ENCODE results near the gene TENM4.

The TENM4 gene

GRCh38 chr11:78797559-78797958 lies 643.3 kb downstream of the TENM4 start:
- Mint-ChIP-seq H3K36me3 (ENCODE audit: low read depth) (peaks cover 65% of the 10 kb centered on the region), H3K27ac (peak overlapping the region; percentile 75), H3K9me3 (no peaks in the 10 kb centered on the region), H3K4me3 (no peak overlapping the region), H3K4me1 (peaks cover 81% of the 10 kb centered on the region), H3K27me3 (ENCODE audit: low read depth, poor library complexity) (peaks cover 7% of the 10 kb centered on the region)
- TF ChIP-seq, protein P1, sequence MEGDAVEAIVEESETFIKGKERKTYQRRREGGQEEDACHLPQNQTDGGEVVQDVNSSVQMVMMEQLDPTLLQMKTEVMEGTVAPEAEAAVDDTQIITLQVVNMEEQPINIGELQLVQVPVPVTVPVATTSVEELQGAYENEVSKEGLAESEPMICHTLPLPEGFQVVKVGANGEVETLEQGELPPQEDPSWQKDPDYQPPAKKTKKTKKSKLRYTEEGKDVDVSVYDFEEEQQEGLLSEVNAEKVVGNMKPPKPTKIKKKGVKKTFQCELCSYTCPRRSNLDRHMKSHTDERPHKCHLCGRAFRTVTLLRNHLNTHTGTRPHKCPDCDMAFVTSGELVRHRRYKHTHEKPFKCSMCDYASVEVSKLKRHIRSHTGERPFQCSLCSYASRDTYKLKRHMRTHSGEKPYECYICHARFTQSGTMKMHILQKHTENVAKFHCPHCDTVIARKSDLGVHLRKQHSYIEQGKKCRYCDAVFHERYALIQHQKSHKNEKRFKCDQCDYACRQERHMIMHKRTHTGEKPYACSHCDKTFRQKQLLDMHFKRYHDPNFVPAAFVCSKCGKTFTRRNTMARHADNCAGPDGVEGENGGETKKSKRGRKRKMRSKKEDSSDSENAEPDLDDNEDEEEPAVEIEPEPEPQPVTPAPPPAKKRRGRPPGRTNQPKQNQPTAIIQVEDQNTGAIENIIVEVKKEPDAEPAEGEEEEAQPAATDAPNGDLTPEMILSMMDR (IDR thresholded peaks at IDR 0.05): no peak
- DNase-seq: no peak

- TF ChIP-seq, protein P1 (IDR thresholded peaks at IDR 0.05): no peak
- Mint-ChIP-seq H3K36me3 (ENCODE audit: low read depth) (peaks cover 68% of the 10 kb centered on the region), H3K9me3 (no peaks in the 10 kb centered on the region), H3K27ac (peak overlapping the region; percentile 94), H3K4me1 (peaks cover 75% of the 10 kb centered on the region), H3K4me3 (peak overlapping the region; percentile 12), H3K27me3 (ENCODE audit: low read depth, poor library complexity) (peaks cover 7% of the 10 kb centered on the region)
- DNase-seq: no peak
Observed at GRCh38 chr11:78796956-78797355, 643.9 kb downstream of the TENM4 start.

- peaks cover 76% of the 10 kb centered on the region for H3K36me3 Mint-ChIP-seq (ENCODE audit: low read depth)
- no peak overlapping the region for H3K4me3 Mint-ChIP-seq
- peaks cover 7% of the 10 kb centered on the region for H3K27me3 Mint-ChIP-seq (ENCODE audit: low read depth, poor library complexity)
- peaks cover 67% of the 10 kb centered on the region for H3K4me1 Mint-ChIP-seq
- DNase-seq: peak; percentile 20
- H3K9me3 Mint-ChIP-seq: no peaks in the 10 kb centered on the region
- H3K27ac Mint-ChIP-seq: peak overlapping the region; percentile 91
- TF ChIP-seq, protein P1 (IDR thresholded peaks at IDR 0.05): no peak
Observed at GRCh38 chr11:78795621-78796261, 645.1 kb downstream of the TENM4 start.

- Mint-ChIP-seq H3K36me3 (ENCODE audit: low read depth) (peaks cover 76% of the 10 kb centered on the region), H3K9me3 (no peaks in the 10 kb centered on the region)
Observed at GRCh38 chr11:78791964-78792363, 648.9 kb downstream of the TENM4 start.

GRCh38 chr11:78791254-78791653 lies 649.6 kb downstream of the TENM4 start:
- no peak overlapping the region for H3K4me3 Mint-ChIP-seq
- H3K4me1 Mint-ChIP-seq: peaks cover 56% of the 10 kb centered on the region
- H3K27ac Mint-ChIP-seq: peak overlapping the region; percentile 39
- peaks cover 11% of the 10 kb centered on the region for H3K27me3 Mint-ChIP-seq (ENCODE audit: low read depth, poor library complexity)
- peaks cover 75% of the 10 kb centered on the region for H3K36me3 Mint-ChIP-seq (ENCODE audit: low read depth)
- DNase-seq: no peak
- TF ChIP-seq, protein P1 (IDR thresholded peaks at IDR 0.05): no peak
- no peaks in the 10 kb centered on the region for H3K9me3 Mint-ChIP-seq

More at GRCh38 chr11:78791964-78792363, 648.9 kb downstream of the TENM4 start:
- no peak overlapping the region for H3K4me3 Mint-ChIP-seq
- peaks cover 56% of the 10 kb centered on the region for H3K4me1 Mint-ChIP-seq
- peaks cover 7% of the 10 kb centered on the region for H3K27me3 Mint-ChIP-seq (ENCODE audit: low read depth, poor library complexity)
- TF ChIP-seq, protein P1 (IDR thresholded peaks at IDR 0.05): no peak
- DNase-seq: no peak
- no peak overlapping the region for H3K27ac Mint-ChIP-seq

DNA sequence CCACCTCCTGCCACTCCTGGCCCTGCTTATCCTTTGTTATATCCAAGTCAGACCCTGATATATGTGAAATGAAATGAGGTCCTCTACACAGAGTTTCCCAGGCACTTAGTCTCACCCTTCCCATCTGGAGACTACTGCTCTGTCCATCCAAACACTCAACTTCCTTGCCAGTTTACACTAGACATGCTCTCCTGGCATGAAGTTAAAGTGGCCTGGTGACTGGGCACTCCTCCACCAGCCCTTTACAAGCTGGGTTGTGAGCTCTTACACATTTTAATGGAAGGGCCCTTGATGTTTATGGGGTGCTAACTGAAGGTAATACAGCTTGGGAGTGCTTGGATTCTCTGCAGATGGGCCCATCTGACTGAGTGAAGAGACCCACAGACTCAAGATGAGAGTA lies 650.0 kb downstream of the TENM4 start:
- peaks cover 11% of the 10 kb centered on the region for H3K27me3 Mint-ChIP-seq (ENCODE audit: low read depth, poor library complexity)
- no peak overlapping the region for H3K4me3 Mint-ChIP-seq
- peaks cover 71% of the 10 kb centered on the region for H3K36me3 Mint-ChIP-seq (ENCODE audit: low read depth)
- TF ChIP-seq, protein P1 (IDR thresholded peaks at IDR 0.05): no peak
- H3K4me1 Mint-ChIP-seq: peaks cover 56% of the 10 kb centered on the region
- H3K9me3 Mint-ChIP-seq: no peaks in the 10 kb centered on the region
- DNase-seq: no peak
- no peak overlapping the region for H3K27ac Mint-ChIP-seq

Measured in nephron progenitor cell (in vitro differentiated cells).